Neural progenitor cell (in vitro differentiated cells): ENCODE measurements around the gene MYO1D.

Experiments
- EZH2 ChIP-seq: fragments of 200-600 bp; sonication (generic); IDR thresholded peaks from 2 replicates; pipeline ENCODE4 v1.6.1; 2017; ENCODE audit warnings: antibody characterized with exemption, mild to moderate bottlenecking, moderate library complexity
- EZH2phosphoT487 ChIP-seq: fragments of 200-600 bp; sonication (generic); IDR thresholded peaks from 2 replicates; pipeline ENCODE4 v1.6.1; 2017; ENCODE audit warnings: antibody characterized with exemption
- TF ChIP-seq, protein P1 (sequence below): fragments of 200-600 bp; sonication (generic); IDR thresholded peaks from 2 replicates; pipeline ENCODE4 v1.5.1; 2017; ENCODE audit warnings: antibody characterized with exemption, mild to moderate bottlenecking

DNA sequence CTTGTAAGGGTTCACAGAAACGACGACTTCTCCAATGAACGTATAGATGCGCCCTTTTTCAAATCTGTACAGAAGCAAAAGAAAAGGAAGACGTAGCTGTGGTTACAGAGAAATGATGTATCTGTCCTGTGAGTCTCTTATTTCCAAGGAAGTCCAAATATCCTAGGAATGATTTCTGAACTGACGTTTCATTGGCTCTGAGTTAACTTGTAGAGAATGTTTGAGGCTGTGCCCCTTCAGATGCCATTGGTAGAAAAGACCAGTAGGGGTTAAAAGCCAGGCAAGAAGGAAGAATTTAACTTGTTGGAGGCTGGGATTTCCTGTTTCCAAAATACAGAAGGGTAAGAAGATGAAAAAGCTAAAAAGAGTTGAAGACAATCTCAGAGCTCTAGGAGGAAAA is 96.2 kb downstream of the MYO1D start:
- TF ChIP-seq, protein P1, sequence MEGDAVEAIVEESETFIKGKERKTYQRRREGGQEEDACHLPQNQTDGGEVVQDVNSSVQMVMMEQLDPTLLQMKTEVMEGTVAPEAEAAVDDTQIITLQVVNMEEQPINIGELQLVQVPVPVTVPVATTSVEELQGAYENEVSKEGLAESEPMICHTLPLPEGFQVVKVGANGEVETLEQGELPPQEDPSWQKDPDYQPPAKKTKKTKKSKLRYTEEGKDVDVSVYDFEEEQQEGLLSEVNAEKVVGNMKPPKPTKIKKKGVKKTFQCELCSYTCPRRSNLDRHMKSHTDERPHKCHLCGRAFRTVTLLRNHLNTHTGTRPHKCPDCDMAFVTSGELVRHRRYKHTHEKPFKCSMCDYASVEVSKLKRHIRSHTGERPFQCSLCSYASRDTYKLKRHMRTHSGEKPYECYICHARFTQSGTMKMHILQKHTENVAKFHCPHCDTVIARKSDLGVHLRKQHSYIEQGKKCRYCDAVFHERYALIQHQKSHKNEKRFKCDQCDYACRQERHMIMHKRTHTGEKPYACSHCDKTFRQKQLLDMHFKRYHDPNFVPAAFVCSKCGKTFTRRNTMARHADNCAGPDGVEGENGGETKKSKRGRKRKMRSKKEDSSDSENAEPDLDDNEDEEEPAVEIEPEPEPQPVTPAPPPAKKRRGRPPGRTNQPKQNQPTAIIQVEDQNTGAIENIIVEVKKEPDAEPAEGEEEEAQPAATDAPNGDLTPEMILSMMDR, result no peak
- TF ChIP-seq EZH2, result no peak
- no peak for TF ChIP-seq EZH2phosphoT487
